Retinal pigment epithelial cell (primary cell): ENCODE data around the gene HERC2.
A peak's percentile ranks its signal among the peaks of the same experiment; 100 is the strongest.
"Not testable (repeated sequence)": the region's sequence is repeated elsewhere in the genome, so short reads cannot be mapped to it uniquely, and the experiment has no call there.

Source experiments
- DNase-seq: peaks from one replicate; pipeline ENCODE4 v3.0.0-alpha.2; 2010; ENCODE audit warnings: low read depth
- H3K4me3 ChIP-seq: 2 replicates; pipeline ENCODE4 v1.5.1; 2011; ENCODE audit warnings: mild to moderate bottlenecking, low read length, control low read depth, moderate library complexity
- CTCF ChIP-seq: conservative IDR thresholded peaks from 2 replicates; pipeline ENCODE4 v1.5.1; 2011; ENCODE audit warnings: low read depth, low read length, control low read depth, inconsistent platforms

The HERC2 gene

GRCh38 chr15:28208583-28208982 is 113.4 kb downstream of the HERC2 start:
- DNase-seq, result no peak
- TF ChIP-seq CTCF, result no peak
- no peak overlapping the region for H3K4me3 ChIP-seq

GRCh38 chr15:28205640-28206039 is 116.3 kb downstream of the HERC2 start:
- not testable (repeated sequence) for H3K4me3 ChIP-seq, DNase-seq

- H3K4me3 ChIP-seq, DNase-seq: not testable (repeated sequence)
Measured at GRCh38 chr15:28203055-28203828, 118.7 kb downstream of the HERC2 start.

GRCh38 chr15:28202124-28202523 is 119.9 kb downstream of the HERC2 start:
- not testable (repeated sequence) for H3K4me3 ChIP-seq

GRCh38 chr15:28198215-28198614 is 123.8 kb downstream of the HERC2 start:
- H3K4me3 ChIP-seq, DNase-seq: not testable (repeated sequence)

More at GRCh38 chr15:28202124-28202523, 119.9 kb downstream of the HERC2 start:
- DNase-seq, result not testable (repeated sequence)

- not testable (repeated sequence) for H3K4me3 ChIP-seq, DNase-seq
Measured at GRCh38 chr15:28197694-28198093, 124.3 kb downstream of the HERC2 start.

- H3K4me3 ChIP-seq, DNase-seq: not testable (repeated sequence)
Measured at GRCh38 chr15:28196581-28196980, 125.4 kb downstream of the HERC2 start.

- H3K4me3 ChIP-seq, result no peak overlapping the region
- TF ChIP-seq CTCF, result no peak
- DNase-seq, result no peak
Measured at GRCh38 chr15:28192772-28193171, 129.2 kb downstream of the HERC2 start.

- peak; percentile 57 for TF ChIP-seq CTCF
- peak; percentile 17 for DNase-seq
- H3K4me3 ChIP-seq, result no peak overlapping the region
Measured at GRCh38 chr15:28191832-28192231, 130.1 kb downstream of the HERC2 start.

GRCh38 chr15:28190391-28191174 is 131.4 kb downstream of the HERC2 start:
- H3K4me3 ChIP-seq, result no peak overlapping the region
- TF ChIP-seq CTCF, result no peak
- no peak for DNase-seq
